Measurements from ENCODE around the gene GAS7. TPM values are rescaled to one million over a fixed set of nuclear protein-coding genes. Genes with fewer than 3 reads are reported as not detected.

Gene GAS7
- total and polyA plus RNA-seq, 10 of the 15 experiments (the other 5 are each of a cell fraction or from before 2014, with no cell fraction given) = 2.3 to 53.4 (median 24.0) TPM

DNA sequence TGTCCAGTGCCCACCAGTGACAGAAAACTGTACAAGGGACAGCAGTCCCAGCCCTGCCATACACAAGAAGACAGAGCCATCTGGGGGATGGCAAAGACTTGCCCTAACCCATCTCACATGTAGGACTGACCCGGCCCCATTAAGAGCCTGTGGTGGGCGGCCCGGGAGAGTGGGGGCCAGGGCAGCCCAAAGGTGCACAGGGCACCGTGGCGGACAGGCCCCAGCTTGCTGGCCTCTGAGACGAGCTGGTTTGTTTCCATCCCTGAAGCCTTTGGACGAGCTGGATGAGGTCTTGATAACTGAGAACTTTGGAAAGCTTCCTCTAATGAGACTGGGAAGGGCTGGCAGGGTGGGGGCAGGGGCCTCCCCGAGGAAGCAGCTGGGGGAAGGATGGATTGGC lies 282.3 kb downstream of the GAS7 start (continued):
- TF ChIP-seq, protein P1, sequence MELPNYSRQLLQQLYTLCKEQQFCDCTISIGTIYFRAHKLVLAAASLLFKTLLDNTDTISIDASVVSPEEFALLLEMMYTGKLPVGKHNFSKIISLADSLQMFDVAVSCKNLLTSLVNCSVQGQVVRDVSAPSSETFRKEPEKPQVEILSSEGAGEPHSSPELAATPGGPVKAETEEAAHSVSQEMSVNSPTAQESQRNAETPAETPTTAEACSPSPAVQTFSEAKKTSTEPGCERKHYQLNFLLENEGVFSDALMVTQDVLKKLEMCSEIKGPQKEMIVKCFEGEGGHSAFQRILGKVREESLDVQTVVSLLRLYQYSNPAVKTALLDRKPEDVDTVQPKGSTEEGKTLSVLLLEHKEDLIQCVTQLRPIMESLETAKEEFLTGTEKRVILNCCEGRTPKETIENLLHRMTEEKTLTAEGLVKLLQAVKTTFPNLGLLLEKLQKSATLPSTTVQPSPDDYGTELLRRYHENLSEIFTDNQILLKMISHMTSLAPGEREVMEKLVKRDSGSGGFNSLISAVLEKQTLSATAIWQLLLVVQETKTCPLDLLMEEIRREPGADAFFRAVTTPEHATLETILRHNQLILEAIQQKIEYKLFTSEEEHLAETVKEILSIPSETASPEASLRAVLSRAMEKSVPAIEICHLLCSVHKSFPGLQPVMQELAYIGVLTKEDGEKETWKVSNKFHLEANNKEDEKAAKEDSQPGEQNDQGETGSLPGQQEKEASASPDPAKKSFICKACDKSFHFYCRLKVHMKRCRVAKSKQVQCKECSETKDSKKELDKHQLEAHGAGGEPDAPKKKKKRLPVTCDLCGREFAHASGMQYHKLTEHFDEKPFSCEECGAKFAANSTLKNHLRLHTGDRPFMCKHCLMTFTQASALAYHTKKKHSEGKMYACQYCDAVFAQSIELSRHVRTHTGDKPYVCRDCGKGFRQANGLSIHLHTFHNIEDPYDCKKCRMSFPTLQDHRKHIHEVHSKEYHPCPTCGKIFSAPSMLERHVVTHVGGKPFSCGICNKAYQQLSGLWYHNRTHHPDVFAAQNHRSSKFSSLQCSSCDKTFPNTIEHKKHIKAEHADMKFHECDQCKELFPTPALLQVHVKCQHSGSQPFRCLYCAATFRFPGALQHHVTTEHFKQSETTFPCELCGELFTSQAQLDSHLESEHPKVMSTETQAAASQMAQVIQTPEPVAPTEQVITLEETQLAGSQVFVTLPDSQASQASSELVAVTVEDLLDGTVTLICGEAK (IDR thresholded peaks at IDR 0.05; ENCODE audit: borderline replicate concordance) = no peak

DNA sequence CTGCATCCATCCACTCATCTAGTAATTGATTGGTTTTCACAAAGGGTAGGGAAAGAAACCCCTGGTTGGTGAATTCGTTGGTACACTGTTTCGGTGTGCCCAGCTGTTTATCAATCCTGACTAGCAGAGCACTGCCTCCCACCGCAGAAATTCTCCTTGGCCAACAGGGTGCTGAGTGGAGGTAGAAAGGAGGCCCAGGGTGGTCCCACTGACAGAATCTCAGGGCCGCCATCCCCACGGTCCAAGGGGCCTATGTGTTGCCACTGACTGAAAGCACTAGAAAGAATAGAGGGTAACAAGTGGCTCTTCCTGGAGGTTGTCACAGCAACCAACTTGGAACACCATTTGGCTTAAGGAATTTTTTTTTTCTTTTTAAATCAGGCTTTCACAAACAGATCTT lies 284.9 kb downstream of the GAS7 start:
- no peaks in the 10 kb centered on the region for H3K79me2 ChIP-seq (ENCODE audit: control insufficient read depth, insufficient read depth, low read length)
- TF ChIP-seq SPI1 (IDR thresholded peaks at IDR 0.05; ENCODE audit: borderline replicate concordance, insufficient read depth, low read depth, low read length) (no peak), KLF5 (IDR thresholded peaks at IDR 0.05; ENCODE audit: partially characterized antibody) (no peak), POLR2AphosphoS5 (IDR thresholded peaks at IDR 0.05; ENCODE audit: low read length) (no peak), ZNF384 (IDR thresholded peaks at IDR 0.05; ENCODE audit: borderline replicate concordance, low read depth, low read length) (no peak), NR2F1 (conservative IDR thresholded peaks at IDR 0.05) (no peak), ESRRA (IDR thresholded peaks at IDR 0.05; ENCODE audit: low read length) (no peak), SMARCA5 (IDR thresholded peaks at IDR 0.05) (no peak), ATF7 (IDR thresholded peaks at IDR 0.05; ENCODE audit: low read depth) (no peak), ZBED1 (IDR thresholded peaks at IDR 0.05; ENCODE audit: borderline replicate concordance) (no peak), SREBF2 (IDR thresholded peaks at IDR 0.05; ENCODE audit: low read length) (no peak), NR2C1 (IDR thresholded peaks at IDR 0.05) (no peak), ASH2L (IDR thresholded peaks at IDR 0.05; ENCODE audit: borderline replicate concordance, low read depth) (no peak), GABPA (IDR thresholded peaks at IDR 0.05; ENCODE audit: low read depth) (no peak)
- TF ChIP-seq, protein P2, sequence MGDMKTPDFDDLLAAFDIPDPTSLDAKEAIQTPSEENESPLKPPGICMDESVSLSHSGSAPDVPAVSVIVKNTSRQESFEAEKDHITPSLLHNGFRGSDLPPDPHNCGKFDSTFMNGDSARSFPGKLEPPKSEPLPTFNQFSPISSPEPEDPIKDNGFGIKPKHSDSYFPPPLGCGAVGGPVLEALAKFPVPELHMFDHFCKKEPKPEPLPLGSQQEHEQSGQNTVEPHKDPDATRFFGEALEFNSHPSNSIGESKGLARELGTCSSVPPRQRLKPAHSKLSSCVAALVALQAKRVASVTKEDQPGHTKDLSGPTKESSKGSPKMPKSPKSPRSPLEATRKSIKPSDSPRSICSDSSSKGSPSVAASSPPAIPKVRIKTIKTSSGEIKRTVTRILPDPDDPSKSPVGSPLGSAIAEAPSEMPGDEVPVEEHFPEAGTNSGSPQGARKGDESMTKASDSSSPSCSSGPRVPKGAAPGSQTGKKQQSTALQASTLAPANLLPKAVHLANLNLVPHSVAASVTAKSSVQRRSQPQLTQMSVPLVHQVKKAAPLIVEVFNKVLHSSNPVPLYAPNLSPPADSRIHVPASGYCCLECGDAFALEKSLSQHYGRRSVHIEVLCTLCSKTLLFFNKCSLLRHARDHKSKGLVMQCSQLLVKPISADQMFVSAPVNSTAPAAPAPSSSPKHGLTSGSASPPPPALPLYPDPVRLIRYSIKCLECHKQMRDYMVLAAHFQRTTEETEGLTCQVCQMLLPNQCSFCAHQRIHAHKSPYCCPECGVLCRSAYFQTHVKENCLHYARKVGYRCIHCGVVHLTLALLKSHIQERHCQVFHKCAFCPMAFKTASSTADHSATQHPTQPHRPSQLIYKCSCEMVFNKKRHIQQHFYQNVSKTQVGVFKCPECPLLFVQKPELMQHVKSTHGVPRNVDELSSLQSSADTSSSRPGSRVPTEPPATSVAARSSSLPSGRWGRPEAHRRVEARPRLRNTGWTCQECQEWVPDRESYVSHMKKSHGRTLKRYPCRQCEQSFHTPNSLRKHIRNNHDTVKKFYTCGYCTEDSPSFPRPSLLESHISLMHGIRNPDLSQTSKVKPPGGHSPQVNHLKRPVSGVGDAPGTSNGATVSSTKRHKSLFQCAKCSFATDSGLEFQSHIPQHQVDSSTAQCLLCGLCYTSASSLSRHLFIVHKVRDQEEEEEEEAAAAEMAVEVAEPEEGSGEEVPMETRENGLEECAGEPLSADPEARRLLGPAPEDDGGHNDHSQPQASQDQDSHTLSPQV (IDR thresholded peaks at IDR 0.05) = no peak

More for the DNA sequence above, 284.9 kb downstream of the GAS7 start:
- ChIA-PET SMC1A (ENCODE audit: uncharacterized antibody, unreplicated experiment) (no interaction called here), RAD21 (ENCODE audit: unreplicated experiment) (no interaction called here), POLR2A (interaction anchor here (0.5 kb wide), 1 partner anchor 1264 kb away, joined by 3 read pairs; no protein-coding TSS in a partner anchor), CTCF (no interaction called here)
- H3K9me3 ChIP-seq (replicated peaks; ENCODE audit: control insufficient read depth, insufficient read depth, low read length) = no peaks in the 10 kb centered on the region
- in situ Hi-C loops (cut with MboI) (no loop called here), intact Hi-C loops (cut with micrococcal nuclease; ENCODE audit: unreplicated experiment) (no loop called here)
- H3K4me1 ChIP-seq (ENCODE audit: control insufficient read depth, insufficient read depth, low read length) = no peaks in the 10 kb centered on the region
- no peak overlapping the region for H3K4me2 ChIP-seq (ENCODE audit: control insufficient read depth, insufficient read depth)
- no peak overlapping the region for H3K27ac ChIP-seq (ENCODE audit: control insufficient read depth, insufficient read depth)
- ATAC-seq (no peak), FAIRE-seq (no peak), DNase-seq (ENCODE audit: low read depth, low spot score) (no peak)
- H3K9ac ChIP-seq (ENCODE audit: control insufficient read depth, insufficient read depth, low read length) = no peak overlapping the region
- no peak overlapping the region for H3K4me3 ChIP-seq
- H3K36me3 ChIP-seq (ENCODE audit: control insufficient read depth in 2 of 2, insufficient read depth in 2 of 2, low read length in 1 of 2) = no peaks in the 10 kb centered on the region; a peak in 1 of 4 replicates
- H2AFZ ChIP-seq (ENCODE audit: control insufficient read depth, low read depth, low read length) = no peak overlapping the region
- H4K20me1 ChIP-seq (ENCODE audit: control insufficient read depth, insufficient read depth) = no peaks in the 10 kb centered on the region
- WGBS (ENCODE audit: insufficient coverage, insufficient replicate concordance, low lambda C conversion rate, missing lambda C conversion rate) = 54% methylated on average over 5 of the region's 5 CpGs
- BruUV-seq (replicated peaks) = no TSS peak
- peaks cover 0 to 2% of the 10 kb centered on the region in 2 experiments; a peak in 2 of 4 replicates for H3K27me3 ChIP-seq (replicated peaks in 1 of 2; ENCODE audit: control insufficient read depth in 2 of 2, insufficient read depth in 2 of 2, low read length in 1 of 2)
